ENCODE results near the gene CAMK2B.

CAMK2B gene

DNA sequence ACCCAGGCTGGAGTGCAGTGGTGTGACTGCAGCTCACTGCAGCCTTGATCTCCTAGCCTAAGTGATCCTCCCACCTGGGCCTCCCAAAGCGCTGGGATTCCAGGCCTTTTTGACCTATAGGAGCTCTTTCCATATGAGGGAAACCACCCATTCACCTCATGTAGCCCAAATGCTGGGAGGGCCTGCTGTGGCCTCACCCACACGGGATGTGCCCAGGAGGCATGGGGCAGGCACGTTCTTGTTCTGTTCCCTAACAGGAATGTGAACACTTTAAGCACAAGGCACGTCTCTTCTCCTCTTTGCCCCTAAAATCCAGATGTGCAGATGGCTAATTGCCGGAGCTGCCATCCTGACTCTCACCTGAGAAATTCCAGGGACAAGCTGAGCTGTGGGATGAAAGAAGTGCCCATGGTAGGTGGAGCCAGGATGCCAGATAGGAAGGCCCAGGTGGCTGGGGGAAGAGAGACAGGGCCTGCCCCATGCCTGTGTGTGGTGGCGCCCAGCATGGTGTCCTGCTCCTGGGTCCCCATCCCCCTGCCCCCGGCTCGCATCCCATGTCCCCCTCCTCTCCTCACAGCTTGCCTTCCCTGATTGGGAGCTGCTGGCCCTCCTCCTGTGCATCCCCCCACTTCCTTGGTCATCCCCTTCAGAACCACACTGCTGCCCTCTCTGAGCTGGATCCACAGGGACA is 17.3 kb downstream of the CAMK2B start:
- DNase-seq: no peak

DNA sequence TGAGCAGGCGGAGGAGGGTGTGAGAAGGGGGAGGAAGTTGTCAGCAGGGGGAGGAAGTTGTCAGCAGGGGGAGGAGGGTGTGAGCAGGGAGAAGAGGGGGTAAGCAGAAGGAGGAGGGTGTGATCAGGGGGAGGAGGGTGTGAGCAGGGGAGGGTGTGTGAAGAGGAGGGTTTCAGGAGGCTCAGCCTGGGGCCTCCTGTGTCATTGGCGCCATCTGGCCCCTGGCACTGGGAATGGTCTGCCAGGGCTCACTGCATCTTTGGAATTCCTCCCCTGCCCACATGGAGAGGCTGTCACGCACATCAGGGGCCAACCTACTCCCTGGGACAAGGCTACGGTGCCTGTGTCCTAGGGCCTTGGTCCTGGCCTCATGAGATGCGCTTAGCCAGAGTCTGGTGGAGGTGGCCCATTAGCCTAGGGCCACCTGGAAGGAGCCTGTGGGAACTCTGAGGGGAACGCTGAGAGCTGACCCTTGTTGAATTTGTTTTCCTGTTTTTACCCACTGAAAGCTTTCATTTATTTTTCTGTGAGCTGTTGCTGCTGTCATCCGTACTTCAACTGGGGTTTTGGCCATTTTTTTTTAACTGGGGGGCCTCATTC is 18.0 kb downstream of the CAMK2B start:
- no peak for DNase-seq

DNA sequence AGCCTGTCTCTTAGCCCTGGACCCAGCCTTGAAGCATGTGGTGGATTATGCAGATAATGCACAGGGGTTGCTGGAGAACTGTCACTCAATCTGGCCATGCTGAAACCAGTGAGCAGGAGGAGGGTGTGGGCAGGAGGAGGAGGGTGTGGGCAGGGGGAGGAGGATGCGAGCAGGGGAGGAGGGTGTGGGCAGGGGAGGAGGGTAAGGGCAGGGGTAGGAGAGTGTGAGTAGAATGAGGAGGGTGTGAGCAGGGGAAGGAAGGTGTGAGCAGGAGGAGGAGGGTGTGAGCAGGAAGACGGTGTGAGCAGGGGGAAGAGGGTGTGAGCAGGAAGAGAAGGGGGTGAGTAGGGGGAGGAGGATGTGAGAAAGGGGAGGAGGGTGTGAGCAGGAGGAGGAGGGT is 18.8 kb downstream of the CAMK2B start:
- no peak for DNase-seq

DNA sequence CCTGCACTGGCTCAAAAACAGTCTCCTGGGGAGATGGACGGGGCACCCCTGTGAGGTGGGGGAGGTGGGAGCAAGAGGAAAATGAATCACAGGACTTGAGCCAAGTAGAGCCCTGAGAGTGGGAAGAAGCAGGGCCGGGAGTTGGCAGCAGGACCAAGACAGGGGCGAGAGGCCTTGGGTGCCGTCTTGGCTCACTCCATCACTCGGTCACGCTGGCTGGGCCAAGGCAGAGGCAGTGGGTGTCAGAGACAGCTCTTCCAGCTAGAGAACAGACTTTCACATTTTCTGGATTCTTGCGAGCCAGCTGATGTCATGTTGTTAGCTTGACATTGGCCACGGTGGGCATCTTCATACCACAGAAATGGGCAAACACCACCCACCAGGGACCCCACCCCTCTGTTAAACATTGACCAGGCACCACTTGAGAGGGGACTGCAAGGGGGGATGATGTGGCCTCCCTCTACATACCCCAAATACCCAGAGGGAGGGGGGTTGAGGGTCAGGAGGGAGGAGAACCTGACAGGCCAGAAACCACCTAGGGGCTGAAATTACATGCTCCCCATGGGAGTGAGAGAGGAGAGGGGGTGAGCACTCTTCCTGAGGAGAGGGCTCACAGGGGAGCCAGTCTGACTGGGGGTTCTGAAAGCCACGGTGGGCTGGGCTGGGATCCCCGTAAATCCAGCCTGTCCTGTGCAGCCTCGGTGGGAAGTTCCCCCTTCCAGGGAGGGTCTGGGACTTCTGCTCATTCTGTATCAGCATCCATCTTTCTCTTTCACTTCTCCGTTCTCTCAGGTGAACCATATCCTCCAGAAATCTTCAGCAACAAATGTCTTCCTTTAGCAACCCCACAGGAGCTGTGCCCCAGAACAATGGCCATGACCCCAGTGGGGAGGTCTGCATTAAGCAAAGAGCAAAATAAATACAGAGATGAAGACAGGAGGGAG is 19.6 kb downstream of the CAMK2B start:
- DNase-seq: no peak

DNA sequence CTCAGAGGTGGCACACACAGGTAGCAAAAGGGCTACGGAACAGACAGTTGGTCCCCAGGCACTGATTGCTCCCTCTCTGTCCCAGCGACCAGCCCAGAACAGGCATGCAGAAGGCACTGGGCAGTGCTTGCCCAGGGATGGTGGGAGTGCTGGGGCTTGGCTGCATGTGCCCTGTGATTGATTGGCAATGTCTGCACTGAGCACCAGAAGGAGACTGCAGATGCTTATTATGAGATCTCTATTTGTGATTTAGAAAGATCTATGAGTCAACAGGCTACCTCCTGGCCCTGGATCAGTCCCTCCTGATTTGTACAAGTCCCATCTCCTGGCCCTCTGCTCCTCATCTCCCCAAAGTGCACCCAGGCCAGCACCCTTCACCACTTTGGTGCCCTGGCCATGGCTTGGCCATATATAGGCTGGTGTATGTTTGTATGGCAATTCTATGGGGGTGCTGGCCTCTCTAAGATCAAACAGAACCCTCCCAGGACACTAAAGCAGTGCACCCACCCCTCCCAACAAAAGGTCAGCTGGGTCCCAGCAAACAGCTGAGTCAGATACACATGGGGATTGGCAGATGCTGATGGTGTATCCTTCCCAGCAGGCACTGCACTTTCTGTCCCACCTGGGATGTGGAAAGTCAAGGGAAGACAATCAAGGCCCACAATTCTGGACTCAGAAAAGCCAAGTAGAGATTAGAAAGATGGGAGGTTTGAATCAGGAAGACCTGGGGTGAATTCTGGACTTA is 30.9 kb downstream of the CAMK2B start:
- no peak for DNase-seq

DNA sequence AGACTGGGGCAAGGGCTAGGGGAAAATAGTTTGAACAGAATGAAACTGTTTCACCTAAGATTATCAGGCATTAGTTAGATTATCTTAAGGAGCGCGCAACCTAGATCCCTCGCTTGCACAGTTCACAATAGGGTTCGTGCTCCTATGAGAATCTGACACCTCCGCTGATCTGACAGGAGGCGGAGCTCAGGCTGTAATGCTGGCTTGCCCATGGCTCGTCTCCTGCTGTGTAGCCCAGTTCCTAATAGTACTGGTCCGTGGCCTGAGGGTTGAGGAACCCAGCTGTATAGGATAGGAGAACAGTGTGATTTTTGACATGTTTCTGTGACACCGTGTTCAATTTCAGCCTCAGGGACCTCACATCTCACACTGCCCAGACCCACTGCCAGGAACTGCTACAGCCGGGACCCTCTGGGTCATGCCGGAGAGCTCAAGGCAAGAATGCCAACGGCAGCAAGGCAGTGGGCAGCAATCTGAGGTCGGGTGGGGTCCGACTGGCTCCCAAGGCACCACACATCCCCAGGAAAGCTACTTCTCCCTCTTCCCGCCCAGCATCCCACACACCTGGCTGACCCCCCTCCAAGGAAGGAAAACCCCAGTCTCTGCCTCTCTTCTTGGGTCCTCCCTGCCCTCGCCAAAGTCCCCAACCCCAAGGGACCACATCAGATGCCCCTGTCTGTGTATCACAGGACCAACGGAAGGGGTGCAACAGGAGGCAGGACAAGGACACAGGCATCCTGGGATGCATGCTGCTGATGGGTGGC is 31.7 kb downstream of the CAMK2B start:
- no peak for DNase-seq

DNA sequence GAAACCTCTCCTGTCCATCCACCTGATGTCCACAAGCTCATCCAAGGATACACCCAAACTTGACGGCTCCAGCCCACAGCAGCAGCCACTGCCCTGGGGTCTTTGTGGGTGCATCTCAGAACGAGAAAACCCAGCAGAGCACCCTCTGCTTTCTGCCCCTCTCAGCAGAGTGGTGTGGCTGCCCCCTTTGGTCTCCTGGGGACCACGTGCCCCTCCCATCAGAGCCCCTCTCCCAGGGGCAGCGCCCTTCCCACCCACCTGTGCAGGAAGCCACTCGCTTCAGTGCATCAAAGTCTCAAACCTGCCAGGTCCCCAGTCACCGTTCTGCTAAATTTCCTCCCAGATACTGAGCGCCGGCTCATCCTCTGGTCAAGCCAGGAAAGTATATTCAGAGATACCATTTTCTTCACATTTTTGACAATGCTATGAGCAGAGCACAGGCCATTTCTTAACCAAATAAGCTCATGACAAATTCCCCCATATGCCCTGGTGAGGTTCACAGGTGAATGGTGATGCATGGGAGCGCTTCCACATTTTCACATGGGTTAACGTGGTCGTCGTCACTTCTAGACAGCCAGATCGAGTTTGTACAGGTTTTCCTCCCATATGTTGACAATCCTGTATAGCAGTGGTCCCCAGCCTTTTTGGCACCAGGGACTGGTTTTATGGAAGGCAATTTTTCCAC is 32.4 kb downstream of the CAMK2B start:
- no peak for DNase-seq

DNA sequence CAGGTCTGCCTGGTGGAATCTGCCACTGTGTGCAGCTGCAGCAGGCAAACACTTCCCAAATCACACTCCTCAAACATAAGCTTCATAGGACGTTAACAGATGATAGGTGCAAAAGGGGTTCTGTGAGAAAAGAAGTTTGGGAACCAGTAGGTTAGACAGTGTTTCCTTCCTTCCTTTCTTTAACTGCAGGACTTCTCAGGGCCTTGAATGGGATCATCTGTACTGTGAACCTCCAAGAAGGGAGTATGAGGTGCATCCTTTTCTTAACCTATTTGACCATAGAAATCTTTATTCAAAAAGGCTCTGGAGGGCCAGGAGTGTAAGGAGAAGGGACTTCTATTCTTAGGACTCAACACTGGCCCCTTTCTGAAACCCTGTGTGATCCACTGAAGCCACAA is 33.0 kb downstream of the CAMK2B start:
- DNase-seq: no peak

DNA sequence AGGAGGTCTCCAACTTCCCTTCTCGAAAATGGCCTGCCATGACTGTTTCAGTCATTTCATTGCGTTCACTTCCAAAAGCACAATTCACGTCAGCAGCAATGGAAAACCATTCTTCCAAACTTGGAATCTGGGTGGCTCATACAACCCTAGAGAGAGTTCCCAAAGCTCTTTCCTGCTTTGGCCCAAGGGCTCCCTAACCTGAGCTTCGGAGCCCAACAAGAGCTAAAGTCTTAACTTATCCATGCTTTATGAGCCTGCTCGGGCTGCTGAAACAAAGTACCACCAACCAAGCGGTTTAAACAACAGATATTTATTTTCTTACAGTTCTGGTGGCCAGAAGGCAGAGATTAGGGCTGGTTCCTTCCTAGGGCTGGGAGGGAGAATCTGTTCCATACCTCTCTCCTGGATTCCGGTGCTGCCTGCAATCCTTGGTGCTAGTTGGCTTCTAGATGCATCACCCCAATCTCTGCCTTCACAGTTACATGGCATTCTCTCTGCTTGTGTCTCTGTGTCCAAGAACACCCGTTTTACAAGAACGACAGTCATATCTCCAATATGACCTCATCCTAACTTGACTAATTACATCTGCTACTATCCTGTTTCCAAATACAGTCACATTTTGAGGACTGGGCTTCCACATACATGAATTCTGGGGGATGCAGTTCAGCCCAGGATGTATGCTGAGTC is 33.5 kb downstream of the CAMK2B start:
- DNase-seq: no peak

DNA sequence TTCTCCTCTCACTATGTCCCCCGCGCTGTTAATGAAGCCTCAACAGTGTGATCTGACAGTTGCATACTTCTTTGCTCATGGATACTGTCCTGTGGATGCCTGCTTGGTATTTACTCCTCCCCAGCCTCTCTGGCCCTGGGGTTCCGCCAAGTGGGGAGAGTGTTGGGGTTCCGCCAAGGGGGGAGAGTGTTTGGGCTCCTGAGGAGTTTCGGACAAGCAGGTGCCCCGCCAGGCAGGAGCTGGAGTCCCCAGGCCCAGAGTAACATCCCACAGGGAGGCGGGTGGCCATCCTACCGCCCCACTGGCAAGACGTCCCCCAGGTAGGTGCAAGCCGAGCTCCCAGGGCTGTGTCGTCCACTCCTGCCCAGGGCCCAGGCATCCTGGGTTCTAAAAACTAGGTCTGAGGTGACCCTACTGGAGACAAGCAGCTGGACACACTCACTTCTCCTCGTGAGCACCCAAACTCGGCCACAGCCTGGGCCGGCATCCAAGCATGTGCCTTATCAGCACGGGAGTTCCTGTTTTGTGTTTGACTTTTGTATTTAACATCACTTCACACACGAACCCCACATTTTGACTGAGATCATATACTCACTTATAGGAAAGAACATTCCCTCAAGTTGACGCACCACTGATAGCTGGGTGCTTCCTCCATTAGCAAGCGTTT is 34.2 kb downstream of the CAMK2B start:
- DNase-seq: no peak

DNA sequence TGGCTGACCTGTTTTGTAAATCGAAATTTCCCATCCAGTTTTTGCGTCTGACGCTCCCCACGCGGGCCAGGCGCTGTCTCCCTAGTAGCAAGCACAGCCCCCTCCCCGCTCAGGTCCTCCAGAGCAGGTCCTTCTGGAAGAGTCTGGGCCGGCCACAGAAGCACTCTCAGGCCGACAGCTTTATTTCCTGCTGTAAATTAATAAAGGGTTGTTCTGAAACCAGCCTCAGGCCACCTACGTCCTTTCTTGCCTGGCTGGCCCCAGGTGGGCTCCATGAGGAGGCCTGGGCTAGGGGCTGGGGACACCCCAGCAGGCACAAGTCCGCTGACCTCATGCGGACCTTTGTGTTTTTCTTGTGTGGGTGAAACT is 35.2 kb downstream of the CAMK2B start:
- DNase-seq: no peak

DNA sequence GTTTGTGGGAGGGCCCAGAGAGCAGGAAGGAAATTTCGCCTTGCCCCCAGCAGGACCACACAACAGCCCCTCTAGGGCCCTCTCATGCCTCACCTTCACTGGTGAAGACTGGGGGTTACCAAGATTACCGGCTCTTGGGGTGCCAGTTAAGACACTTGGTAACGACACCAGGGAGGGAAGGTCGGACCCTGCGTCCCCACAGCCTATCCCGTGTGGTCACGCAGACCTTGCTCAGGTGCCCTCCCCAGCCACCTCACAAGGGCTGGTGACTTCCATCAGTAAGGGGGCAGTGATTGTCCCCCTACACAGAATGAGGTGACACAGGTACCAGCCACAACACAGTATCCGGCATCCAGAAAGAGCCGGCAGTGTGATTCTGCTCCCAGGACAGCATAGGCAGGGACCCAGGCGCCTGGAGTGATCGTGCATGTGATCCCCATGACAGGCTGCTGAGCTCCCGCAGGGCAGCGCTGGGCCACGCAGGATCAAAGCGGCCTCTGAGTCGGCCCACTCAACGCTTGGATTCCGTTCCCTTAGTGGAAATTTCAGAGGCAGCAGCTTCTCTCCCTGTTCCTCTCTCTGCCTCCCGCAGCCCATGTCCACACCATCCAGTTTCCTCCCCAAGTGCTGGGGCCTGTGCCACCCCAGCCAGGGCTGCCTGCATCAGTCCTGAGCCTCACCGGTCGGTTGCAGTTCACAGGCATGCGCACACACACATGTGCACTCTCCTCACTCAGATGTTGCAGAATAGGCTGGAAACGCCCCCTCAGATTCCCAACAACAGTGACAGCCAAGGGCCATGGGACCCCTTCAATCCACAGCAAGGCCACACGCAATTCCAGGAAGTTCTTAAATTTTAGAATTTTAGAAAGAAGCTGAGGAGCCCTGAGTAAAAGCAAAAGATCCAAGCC is 35.8 kb downstream of the CAMK2B start:
- DNase-seq: no peak

DNA sequence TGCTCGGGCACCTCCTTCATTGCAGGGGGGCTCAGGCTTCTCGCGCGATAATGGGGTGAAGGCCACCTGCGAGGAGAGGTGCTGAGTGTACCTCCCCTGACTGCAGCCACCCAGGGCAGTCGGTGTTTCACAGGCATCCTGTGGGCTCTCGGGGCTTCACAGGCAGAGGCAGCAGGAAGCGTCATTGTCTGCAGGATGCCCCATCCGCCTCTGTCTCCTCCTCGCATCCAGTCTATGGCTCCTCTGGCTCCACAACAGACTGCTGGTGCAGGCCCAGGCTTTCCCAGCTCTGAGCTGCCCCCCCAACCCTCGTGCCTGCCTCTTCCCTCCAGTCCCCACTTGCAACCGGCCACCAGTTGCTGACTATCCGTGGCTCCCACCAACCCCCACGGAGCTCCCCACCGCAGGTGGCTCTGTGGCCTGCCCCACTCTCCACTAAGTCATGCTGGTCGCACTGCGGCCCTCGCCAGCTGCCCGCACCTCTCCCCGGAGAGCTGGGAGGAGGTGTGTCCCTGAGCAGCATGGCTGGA is 36.5 kb downstream of the CAMK2B start:
- DNase-seq: no peak

DNA sequence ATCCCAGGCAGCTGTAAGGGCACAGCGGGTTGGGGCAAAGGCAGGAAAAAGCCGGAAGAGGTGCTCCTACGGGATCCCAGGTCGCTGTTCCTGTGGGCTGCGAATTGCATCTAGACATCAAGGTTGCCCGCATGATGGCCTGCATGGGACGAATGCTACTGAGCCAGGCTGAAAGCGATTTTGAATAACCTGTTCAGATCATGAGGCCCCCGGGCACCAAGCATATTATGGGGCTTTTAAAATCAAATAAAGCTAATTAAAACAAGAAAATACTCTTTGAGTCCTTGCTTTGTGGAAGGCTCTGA is 37.1 kb downstream of the CAMK2B start:
- DNase-seq: no peak

DNA sequence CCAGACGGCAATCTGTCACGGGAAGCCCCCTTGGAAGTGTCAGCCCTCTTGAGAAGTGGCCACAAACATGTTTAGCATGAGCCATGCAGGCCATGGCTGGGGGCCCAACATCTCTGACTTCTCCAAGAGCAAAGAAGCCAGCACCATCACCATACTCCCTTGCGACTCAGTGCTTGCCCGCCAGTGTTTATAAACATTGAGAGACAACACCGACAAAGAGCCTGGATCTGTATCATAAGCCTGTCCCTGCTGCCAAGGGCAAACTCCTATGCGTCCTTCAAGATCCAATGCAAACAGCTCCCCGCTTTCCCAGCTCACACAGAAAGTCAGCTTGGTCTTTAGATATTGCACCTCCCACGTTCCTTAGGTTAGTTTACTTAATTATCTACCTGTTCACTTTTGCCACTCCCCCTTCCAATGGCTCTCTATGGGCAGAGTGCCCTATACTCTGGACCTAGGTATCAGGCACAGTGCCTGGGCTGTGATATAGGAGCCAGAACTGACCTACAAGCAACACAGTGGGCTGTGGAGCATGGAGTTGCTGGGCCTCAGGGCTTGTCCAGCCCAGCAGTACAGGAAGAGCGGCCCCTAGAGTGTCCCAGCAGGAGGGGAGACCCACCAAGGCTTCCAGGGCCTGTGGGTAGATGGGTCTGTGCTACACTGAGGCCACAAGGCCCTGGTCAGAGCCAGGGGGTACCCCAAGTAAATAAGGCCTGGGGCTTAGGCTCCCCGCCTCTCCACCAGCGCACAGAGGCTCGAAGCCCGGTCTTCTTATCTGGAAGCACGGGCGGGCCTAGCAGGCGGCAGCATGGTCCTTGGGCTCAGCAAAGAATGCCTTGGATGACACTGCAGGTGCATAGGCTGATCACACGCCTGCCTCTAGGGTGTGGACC is 37.7 kb downstream of the CAMK2B start:
- DNase-seq: no peak

DNA sequence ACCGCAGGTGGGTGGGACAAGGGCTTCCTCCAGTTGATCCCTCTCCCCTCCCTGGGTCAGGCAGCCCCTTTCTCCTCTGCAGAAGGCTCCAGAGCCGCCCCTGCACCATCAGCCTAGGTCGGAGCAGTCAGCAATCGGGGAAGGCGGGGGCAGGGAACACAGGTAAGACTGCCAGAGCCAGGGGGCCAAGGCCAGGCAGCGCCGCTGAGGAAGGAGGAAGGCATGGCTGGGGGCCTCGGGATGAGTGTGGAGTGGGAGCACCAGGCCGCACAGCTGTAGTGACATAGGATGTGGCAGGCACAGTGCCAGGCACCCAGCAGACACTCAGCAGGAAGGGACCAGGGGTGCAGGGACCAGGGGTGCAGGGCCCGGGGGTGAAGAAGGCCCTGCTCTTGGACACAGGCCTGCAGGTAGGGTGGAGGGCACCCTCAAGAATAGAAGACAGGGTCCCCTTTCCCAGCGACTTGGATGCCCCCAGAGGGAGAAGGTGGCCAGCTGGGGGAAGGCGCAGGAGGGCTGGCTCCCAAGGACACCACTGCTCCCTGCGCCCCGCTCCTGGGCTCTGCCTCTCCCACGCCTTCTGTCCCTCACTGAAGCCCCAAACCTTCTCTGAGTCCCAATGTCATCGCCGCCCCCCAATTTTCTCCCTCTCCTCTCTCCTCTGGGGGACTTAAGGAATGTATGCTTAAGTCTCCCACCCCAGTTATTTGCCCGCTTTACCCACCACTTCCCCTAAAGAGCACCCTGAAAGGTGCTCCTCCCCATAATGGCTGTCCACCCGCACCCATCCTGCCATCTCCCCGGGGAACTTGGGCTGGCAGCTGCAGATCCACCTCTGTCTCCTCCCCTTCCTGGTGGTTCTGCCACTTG is 38.5 kb downstream of the CAMK2B start:
- no peak for DNase-seq

DNA sequence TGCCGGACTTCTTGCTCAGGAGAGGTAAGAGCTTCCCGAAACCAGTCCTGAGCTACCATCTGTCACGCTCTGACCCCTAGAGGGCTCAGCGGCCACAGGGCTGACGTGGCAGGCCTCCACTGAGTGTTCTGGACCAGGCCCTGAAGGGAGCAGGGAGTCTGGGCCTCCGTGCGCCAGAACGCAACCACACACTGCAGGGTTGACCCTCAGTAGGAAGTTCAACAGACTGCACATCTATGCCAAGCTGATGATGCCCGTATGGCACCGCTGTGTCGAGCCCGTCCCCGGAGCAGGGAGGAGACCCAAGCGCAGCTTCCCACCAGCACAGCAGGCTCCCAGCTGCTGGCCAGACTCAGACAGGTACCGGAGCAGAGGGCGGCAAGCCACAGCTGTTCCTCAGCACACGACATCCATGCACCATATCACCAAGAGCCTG is 39.2 kb downstream of the CAMK2B start:
- DNase-seq: no peak
